A549 (cell line): ENCODE measurements around the gene JAZF1. TPM values are rescaled to one million over a fixed set of nuclear protein-coding genes. Genes with fewer than 3 reads are reported as not detected.

Experiments used
- ATAC-seq, 2 experiments: fragments of 200-7000 bp in 1 of 2; fragments of >200 bp in 1 of 2; cut with Nextera tagmentation in 1 of 2; cut with Tn5 transposase in 1 of 2; 3 replicates each; pipeline versions ENCODE4 v1.8.0 to v1.9.1; 2018 to 2020; ENCODE audit warnings: mild to moderate bottlenecking in 1 of 2, moderate library complexity in 1 of 2
- CTCF ChIA-PET: fragments of 300-600 bp; sonication (Branson Sonifier 250); formaldehyde crosslinking; extraction: SDS; loops from one replicate; lab custom pipeline; 2021; ENCODE audit warnings: antibody characterized with exemption, inconsistent platforms; lab: Yijun Ruan, JAX
- POLR2A ChIA-PET: fragments of 350-600 bp; formaldehyde crosslinking; extraction: SDS; loops from one replicate; lab custom pipeline; 2021; ENCODE audit warnings: antibody characterized with exemption, inconsistent platforms; lab: Yijun Ruan, JAX
- DNase-seq, 2 experiments: peaks; one replicate each; pipeline versions ENCODE4 v3.0.0 to v3.0.0-alpha.2; 2011 to 2016; ENCODE audit warnings: low read depth in 1 of 2, low spot score in 1 of 2
- FAIRE-seq: peaks from 2 replicates; lab custom pipeline; 2011; peaks lifted over from hg19 to GRCh38; lab: Jason Lieb, UNC
- H3K27ac ChIP-seq, 2 experiments: fragments of >200 bp; sonication (Bioruptor Twin); formaldehyde crosslinking; 3 replicates each; pipeline ENCODE4 v1.5.1; 2016 to 2017
- H3K4me1 ChIP-seq: fragments of >200 bp; sonication (Bioruptor Twin); formaldehyde crosslinking; 3 replicates; pipeline ENCODE4 v1.6.1; 2016
- H3K4me2 ChIP-seq: fragments of >200 bp; sonication (Bioruptor Twin); formaldehyde crosslinking; 3 replicates; pipeline ENCODE4 v1.6.1; 2016
- H3K4me3 ChIP-seq: fragments of >200 bp; sonication (Bioruptor Twin); formaldehyde crosslinking; 3 replicates; pipeline ENCODE4 v1.5.1; 2016
- H3K9me3 ChIP-seq: fragments of >200 bp; sonication (Bioruptor Twin); formaldehyde crosslinking; 3 replicates; pipeline ENCODE4 v1.6.1; 2016
- BCL3 ChIP-seq: fragments of >200 bp; sonication (Bioruptor Twin); formaldehyde crosslinking; IDR thresholded peaks from 3 replicates; pipeline ENCODE4 v1.6.1; 2016
- BHLHE40 ChIP-seq: IDR thresholded peaks from 2 replicates; pipeline ENCODE4 v1.6.1; 2012; ENCODE audit warnings: low read depth, low read length, inconsistent platforms
- CBX2 ChIP-seq: fragments of 200-600 bp; sonication (generic); IDR thresholded peaks from 2 replicates; pipeline ENCODE4 v1.6.1; 2016; ENCODE audit warnings: low read depth, mild to moderate bottlenecking, borderline replicate concordance
- CEBPB ChIP-seq, 2 experiments: fragments of >200 bp in 1 of 2; sonication (Bioruptor Twin) in 1 of 2; formaldehyde crosslinking in 1 of 2; IDR thresholded peaks; 2 replicates each; pipeline ENCODE4 v1.6.1; 2012 to 2016
- CHD2 ChIP-seq: fragments of 150-350 bp; IDR thresholded peaks from 2 replicates; pipeline ENCODE4 v1.6.1; 2014; ENCODE audit warnings: low read length; ENCODE audit not compliant: partially characterized antibody
- CHD4 ChIP-seq: fragments of 200-600 bp; sonication (generic); IDR thresholded peaks from 2 replicates; pipeline ENCODE4 v1.6.1; 2016; ENCODE audit warnings: antibody characterized with exemption, mild to moderate bottlenecking, borderline replicate concordance
- ELK1 ChIP-seq: fragments of 150-350 bp; IDR thresholded peaks from 2 replicates; pipeline ENCODE4 v1.6.1; 2014; ENCODE audit warnings: low read depth, mild to moderate bottlenecking, low read length
- HES2 ChIP-seq: fragments of >200 bp; sonication (Bioruptor Twin); formaldehyde crosslinking; IDR thresholded peaks from 2 replicates; pipeline ENCODE4 v1.6.1; 2016
- HEYL ChIP-seq: fragments of 250-450 bp; sonication (Bioruptor Pico); IDR thresholded peaks from 2 replicates; pipeline ENCODE4 v1.8.0; 2021; ENCODE audit warnings: mild to moderate bottlenecking, moderate library complexity
- HOXA7 ChIP-seq: fragments of 250-450 bp; sonication (Bioruptor Pico); IDR thresholded peaks from 2 replicates; pipeline ENCODE4 v1.5.0; 2020; ENCODE audit warnings: mild to moderate bottlenecking, moderate library complexity
- HOXB13 ChIP-seq: fragments of 250-450 bp; sonication (Bioruptor Pico); IDR thresholded peaks from 2 replicates; pipeline ENCODE4 v1.5.0; 2020; ENCODE audit warnings: low read depth, mild to moderate bottlenecking, moderate library complexity
- HOXB5 ChIP-seq: fragments of 250-450 bp; sonication (Bioruptor Pico); IDR thresholded peaks from 2 replicates; pipeline ENCODE4 v1.5.0; 2020; ENCODE audit warnings: mild to moderate bottlenecking, moderate library complexity
- NFE2L2 ChIP-seq: fragments of 150-350 bp; conservative IDR thresholded peaks from 2 replicates; pipeline ENCODE4 v1.6.1; 2014; ENCODE audit warnings: low read length
- PBX3 ChIP-seq: IDR thresholded peaks from 2 replicates; pipeline ENCODE4 v1.6.1; 2012
- RARB ChIP-seq: fragments of 250-450 bp; sonication (Bioruptor Pico); IDR thresholded peaks from 2 replicates; pipeline ENCODE4 v1.8.0; 2021; ENCODE audit warnings: mild to moderate bottlenecking, moderate library complexity
- TFCP2L1 ChIP-seq: fragments of 250-450 bp; sonication (Bioruptor Pico); IDR thresholded peaks from 2 replicates; pipeline ENCODE4 v1.5.0; 2021; ENCODE audit warnings: mild to moderate bottlenecking
- USF2 ChIP-seq: fragments of 450-650 bp; IDR thresholded peaks from 2 replicates; pipeline ENCODE4 v1.6.1; 2014; ENCODE audit warnings: antibody characterized with exemption
- ZNF302 ChIP-seq: fragments of 250-450 bp; sonication (Bioruptor Pico); IDR thresholded peaks from 2 replicates; pipeline ENCODE4 v1.9.0; 2021; ENCODE audit warnings: inconsistent platforms, mild to moderate bottlenecking, moderate library complexity
- WGBS: methylation state at CpG from one replicate; pipeline ENCODE4 v1.1.6; 2017; ENCODE audit errors: missing lambda C conversion rate; 5-methylcytosine and 5-hydroxymethylcytosine counted together
- polyA plus RNA-seq, 4 experiments: library from polyadenylated mRNA; depleted of rRNA in 3 of 4; stranded (reverse); fragments of >200 nt; fragmentation: RNase III in 1 of 4; extraction: RNeasy Plus Mini Kit Qiagen cat#74134 plus additional on column Dnase treatment in 1 of 4; gene quantifications; 2 replicates in 3 of 4; 3 replicates in 1 of 4; pipeline ENCODE4 v1.2.3, GENCODE V29; 2011 to 2017

The JAZF1 gene
- polyA plus RNA-seq, 2 of the 4 experiments (the other 2 are of a cell fraction): 1.9 to 2.8 TPM

GRCh38 chr7:27947586-27948278 is 232.9 kb downstream of the JAZF1 start:
- no peak overlapping the region for H3K4me2 ChIP-seq
- no peaks in the 10 kb centered on the region for H3K9me3 ChIP-seq
- no peaks in the 10 kb centered on the region for H3K4me1 ChIP-seq
- POLR2A ChIA-PET: no interaction called here
- WGBS: 72% methylated on average over 7 of the region's 7 CpGs
- FAIRE-seq (no peak), ATAC-seq (peak in 1 of 2 experiments; percentile 29; a peak in 1 of 6 replicates), DNase-seq (no peak)
- CTCF ChIA-PET: interaction anchor here (1.0 kb wide), 1 partner anchor 123 kb away, joined by 3 read pairs; no protein-coding TSS in a partner anchor
- no peak overlapping the region for H3K4me3 ChIP-seq
- no peak for TF ChIP-seq CHD4
- TF ChIP-seq CEBPB (IDR thresholded peaks at IDR 0.05): no peak
- no peak overlapping the region for H3K27ac ChIP-seq

GRCh38 chr7:27946351-27946750 is 234.2 kb downstream of the JAZF1 start:
- ATAC-seq (no peak), FAIRE-seq (no peak), DNase-seq (no peak)
- Histone ChIP-seq H3K9me3 (no peaks in the 10 kb centered on the region), H3K4me1 (no peaks in the 10 kb centered on the region), H3K27ac (no peak overlapping the region), H3K4me3 (no peak overlapping the region), H3K4me2 (no peak overlapping the region)
- POLR2A ChIA-PET: no interaction called here
- CTCF ChIA-PET: no interaction called here
- WGBS: 94% methylated on average over 2 of the region's 2 CpGs
- no peak for TF ChIP-seq HOXA7
- no peak for TF ChIP-seq ELK1
- TF ChIP-seq HES2: no peak
- TF ChIP-seq PBX3: no peak
- no peak for TF ChIP-seq ZNF302 (CRISPR knock-in tag)
- no peak for TF ChIP-seq HEYL
- TF ChIP-seq CBX2: no peak
- TF ChIP-seq USF2: no peak
- no peak for TF ChIP-seq HOXB13 (CRISPR knock-in tag)
- no peak for TF ChIP-seq BHLHE40
- TF ChIP-seq NFE2L2: no peak
- no peak for TF ChIP-seq CHD2
- TF ChIP-seq BCL3: no peak
- TF ChIP-seq TFCP2L1 (CRISPR knock-in tag): no peak
- no peak for TF ChIP-seq RARB (CRISPR knock-in tag)
- TF ChIP-seq HOXB5 (CRISPR knock-in tag): no peak
- TF ChIP-seq, all 56 proteins: peak for 0
